Measurements from ENCODE around the gene MRPL23. TPM values are rescaled to one million over a fixed set of nuclear protein-coding genes. Genes with fewer than 3 reads are reported as not detected.

Gene MRPL23
- total and polyA plus RNA-seq, 2 donors (not counting 3 experiments of a cell fraction or from before 2014, with no cell fraction given) = 72.7 to 222 TPM

- dilution Hi-C loops (cut with MboI; ENCODE audit: extremely low pct_ligation_motif_present, low sequenced_read_pairs) (no loop called here), intact Hi-C loops (cut with micrococcal nuclease) (no loop called here)
These were observed 23.8 kb downstream of the MRPL23 start for GRCh38 chr11:1970956-1971355.

More at GRCh38 chr11:1970956-1971355, 23.8 kb downstream of the MRPL23 start:
- H3K27me3 ChIP-seq (ENCODE audit: control insufficient read depth in 2 of 2, insufficient read depth in 2 of 2, low read length in 2 of 2) = no peaks in the 10 kb centered on the region
- no peaks in the 10 kb centered on the region for H3K9me1 ChIP-seq (replicated peaks; ENCODE audit: control insufficient read depth, extremely low read depth, insufficient read depth, low read length)
- no peak overlapping the region for H3K27ac ChIP-seq (ENCODE audit: insufficient read depth, low read depth, low read length)
- no peak overlapping the region for H3K9ac ChIP-seq (replicated peaks; ENCODE audit: extremely low read depth, insufficient read depth, low read length)
- CTCF ChIA-PET = interaction anchor here (2.3 kb wide), 1 partner anchor 89 kb away, joined by 8 read pairs; no protein-coding TSS in a partner anchor
- FAIRE-seq (no peak), DNase-seq (ENCODE audit: low read depth, low spot score) (no peak)
- H3K4me2 ChIP-seq (ENCODE audit: insufficient read depth, low read length) = no peak overlapping the region
- H3K4me1 ChIP-seq (ENCODE audit: control insufficient read depth, extremely low read depth, insufficient read depth, low read length) = no peaks in the 10 kb centered on the region
- H3K4me3 ChIP-seq (replicated peaks in 1 of 3; ENCODE audit: insufficient read depth in 1 of 3, low read depth in 1 of 3, low read length in 3 of 3) = no peak overlapping the region
- no peaks in the 10 kb centered on the region for H4K20me1 ChIP-seq (replicated peaks; ENCODE audit: control insufficient read depth, extremely low read depth, insufficient read depth, low read length)
- BruUV-seq (replicated peaks) = no TSS peak
- no peaks in the 10 kb centered on the region for H3K9me3 ChIP-seq (replicated peaks; ENCODE audit: control insufficient read depth, insufficient read depth, low read length)
- H2AFZ ChIP-seq (ENCODE audit: low read depth, low read length) = no peak overlapping the region
- TF ChIP-seq EZH2 (IDR thresholded peaks at IDR 0.05; ENCODE audit: borderline replicate concordance, low read depth, low read length, severe bottlenecking) (no peak), MYC (IDR thresholded peaks at IDR 0.05; ENCODE audit: low read depth, low read length) (no peak), JUN (IDR thresholded peaks at IDR 0.05; ENCODE audit: borderline replicate concordance, insufficient read depth, insufficient read length, low read depth) (no peak), POLR2AphosphoS5 (IDR thresholded peaks at IDR 0.05; ENCODE audit: insufficient read depth, low read depth, low read length) (no peak), MAX (IDR thresholded peaks at IDR 0.05; ENCODE audit: insufficient read depth, insufficient read length) (no peak), GATA2 (IDR thresholded peaks at IDR 0.05; ENCODE audit: insufficient read depth, insufficient read length, low read depth, low read length) (no peak), FOS (IDR thresholded peaks at IDR 0.05; ENCODE audit: borderline replicate concordance, insufficient read depth, low read length) (no peak), CTCF (IDR thresholded peaks at IDR 0.05; ENCODE audit: extremely low read depth in 1 of 2, insufficient read depth in 1 of 2, low read depth in 1 of 2, low read length in 2 of 2) (no peak), POLR2A (IDR thresholded peaks at IDR 0.05; ENCODE audit: low read depth, low read length) (no peak)
- POLR2A ChIA-PET = no interaction called here
- no peaks in the 10 kb centered on the region for H3K79me2 ChIP-seq (ENCODE audit: control insufficient read depth, insufficient read depth, low read length)
- H3K36me3 ChIP-seq (ENCODE audit: control insufficient read depth in 2 of 2, extremely low read depth in 1 of 2, insufficient read depth in 2 of 2, low read length in 2 of 2) = no peaks in the 10 kb centered on the region
